A549 (cell line): Measurements from ENCODE around the gene KRT17. TPM values are rescaled to one million over a fixed set of nuclear protein-coding genes. Genes with fewer than 3 reads are reported as not detected.
A peak's percentile ranks its signal among the peaks of the same experiment; 100 is the strongest.
"Not testable (repeated sequence)": the region's sequence is repeated elsewhere in the genome, so short reads cannot be mapped to it uniquely, and the experiment has no call there.

Source experiments
- ATAC-seq, 2 experiments: fragments of 200-7000 bp in 1 of 2; fragments of >200 bp in 1 of 2; cut with Nextera tagmentation in 1 of 2; cut with Tn5 transposase in 1 of 2; 3 replicates each; pipeline versions ENCODE4 v1.8.0 to v1.9.1; 2018 to 2020; ENCODE audit warnings: mild to moderate bottlenecking in 1 of 2, moderate library complexity in 1 of 2
- CTCF ChIA-PET: fragments of 300-600 bp; sonication (Branson Sonifier 250); formaldehyde crosslinking; extraction: SDS; loops from one replicate; lab custom pipeline; 2021; ENCODE audit warnings: antibody characterized with exemption, inconsistent platforms; lab: Yijun Ruan, JAX
- POLR2A ChIA-PET: fragments of 350-600 bp; formaldehyde crosslinking; extraction: SDS; loops from one replicate; lab custom pipeline; 2021; ENCODE audit warnings: antibody characterized with exemption, inconsistent platforms; lab: Yijun Ruan, JAX
- DNase-seq, 2 experiments: peaks; one replicate each; pipeline versions ENCODE4 v3.0.0 to v3.0.0-alpha.2; 2011 to 2016; ENCODE audit warnings: low read depth in 1 of 2, low spot score in 1 of 2
- FAIRE-seq: peaks from 2 replicates; lab custom pipeline; 2011; peaks lifted over from hg19 to GRCh38; lab: Jason Lieb, UNC
- H3K27ac ChIP-seq, 2 experiments: fragments of >200 bp; sonication (Bioruptor Twin); formaldehyde crosslinking; 3 replicates each; pipeline ENCODE4 v1.5.1; 2016 to 2017
- H3K4me1 ChIP-seq: fragments of >200 bp; sonication (Bioruptor Twin); formaldehyde crosslinking; 3 replicates; pipeline ENCODE4 v1.6.1; 2016
- H3K4me2 ChIP-seq: fragments of >200 bp; sonication (Bioruptor Twin); formaldehyde crosslinking; 3 replicates; pipeline ENCODE4 v1.6.1; 2016
- H3K4me3 ChIP-seq: fragments of >200 bp; sonication (Bioruptor Twin); formaldehyde crosslinking; 3 replicates; pipeline ENCODE4 v1.5.1; 2016
- H3K9me3 ChIP-seq: fragments of >200 bp; sonication (Bioruptor Twin); formaldehyde crosslinking; 3 replicates; pipeline ENCODE4 v1.6.1; 2016
- BCL3 ChIP-seq: fragments of >200 bp; sonication (Bioruptor Twin); formaldehyde crosslinking; IDR thresholded peaks from 3 replicates; pipeline ENCODE4 v1.6.1; 2016
- BHLHE40 ChIP-seq: IDR thresholded peaks from 2 replicates; pipeline ENCODE4 v1.6.1; 2012; ENCODE audit warnings: low read depth, low read length, inconsistent platforms
- E2F6 ChIP-seq: IDR thresholded peaks from 2 replicates; pipeline ENCODE4 v1.6.1; 2012; ENCODE audit warnings: low read depth, borderline replicate concordance
- EP300 ChIP-seq, 2 experiments: fragments of >200 bp; sonication (Bioruptor Twin); formaldehyde crosslinking; IDR thresholded peaks; 2 replicates in 1 of 2; 3 replicates in 1 of 2; pipeline ENCODE4 v1.6.1; 2016 to 2017
- ESRRA ChIP-seq: fragments of 150-350 bp; IDR thresholded peaks from 2 replicates; pipeline ENCODE4 v1.6.1; 2014; ENCODE audit warnings: mild to moderate bottlenecking, low read length, borderline replicate concordance
- FOXS1 ChIP-seq: fragments of 250-450 bp; sonication (Bioruptor Pico); IDR thresholded peaks from 2 replicates; pipeline ENCODE4 v1.5.0; 2020; ENCODE audit warnings: mild to moderate bottlenecking, moderate library complexity
- HEYL ChIP-seq: fragments of 250-450 bp; sonication (Bioruptor Pico); IDR thresholded peaks from 2 replicates; pipeline ENCODE4 v1.8.0; 2021; ENCODE audit warnings: mild to moderate bottlenecking, moderate library complexity
- JUN ChIP-seq, 2 experiments: fragments of >200 bp; sonication (Bioruptor Twin); formaldehyde crosslinking; IDR thresholded peaks; 2 replicates in 1 of 2; 3 replicates in 1 of 2; pipeline ENCODE4 v1.6.1; 2016 to 2017
- KDM5A ChIP-seq: fragments of 200-600 bp; sonication (generic); IDR thresholded peaks from 2 replicates; pipeline ENCODE4 v1.6.1; 2016; ENCODE audit warnings: antibody characterized with exemption, mild to moderate bottlenecking
- MYC ChIP-seq: IDR thresholded peaks from 2 replicates; pipeline ENCODE4 v1.6.1; 2012; ENCODE audit warnings: mild to moderate bottlenecking, inconsistent platforms, low read length, improper control_type of control experiment, borderline replicate concordance
- NFE2L2 ChIP-seq: fragments of 150-350 bp; conservative IDR thresholded peaks from 2 replicates; pipeline ENCODE4 v1.6.1; 2014; ENCODE audit warnings: low read length
- POLR2AphosphoS2 ChIP-seq: conservative IDR thresholded peaks from 2 replicates; pipeline ENCODE4 v1.6.1; 2012; ENCODE audit warnings: low read length, improper control_type of control experiment, inconsistent platforms
- RNF2 ChIP-seq: fragments of 200-600 bp; sonication (generic); IDR thresholded peaks from 2 replicates; pipeline ENCODE4 v1.6.1; 2016; ENCODE audit warnings: low read depth, mild to moderate bottlenecking, antibody characterized with exemption, moderate library complexity, borderline replicate concordance
- SMC3 ChIP-seq: fragments of >200 bp; sonication (Bioruptor Twin); formaldehyde crosslinking; IDR thresholded peaks from 3 replicates; pipeline ENCODE4 v1.6.1; 2018; ENCODE audit warnings: inconsistent platforms
- SREBF2 ChIP-seq: fragments of 450-650 bp; IDR thresholded peaks from 2 replicates; pipeline ENCODE4 v1.6.1; 2014; ENCODE audit warnings: mild to moderate bottlenecking, moderate library complexity
- TFCP2L1 ChIP-seq: fragments of 250-450 bp; sonication (Bioruptor Pico); IDR thresholded peaks from 2 replicates; pipeline ENCODE4 v1.5.0; 2021; ENCODE audit warnings: mild to moderate bottlenecking
- USF2 ChIP-seq: fragments of 450-650 bp; IDR thresholded peaks from 2 replicates; pipeline ENCODE4 v1.6.1; 2014; ENCODE audit warnings: antibody characterized with exemption
- ZFP36 ChIP-seq: fragments of 450-650 bp; IDR thresholded peaks from 2 replicates; pipeline ENCODE4 v1.6.1; 2014; ENCODE audit warnings: borderline replicate concordance; ENCODE audit not compliant: partially characterized antibody
- WGBS: methylation state at CpG from one replicate; pipeline ENCODE4 v1.1.6; 2017; ENCODE audit errors: missing lambda C conversion rate; 5-methylcytosine and 5-hydroxymethylcytosine counted together
- polyA plus RNA-seq, 4 experiments: library from polyadenylated mRNA; depleted of rRNA in 3 of 4; stranded (reverse); fragments of >200 nt; fragmentation: RNase III in 1 of 4; extraction: RNeasy Plus Mini Kit Qiagen cat#74134 plus additional on column Dnase treatment in 1 of 4; gene quantifications; 2 replicates in 3 of 4; 3 replicates in 1 of 4; pipeline ENCODE4 v1.2.3, GENCODE V29; 2011 to 2017

Gene KRT17
- polyA plus RNA-seq, 2 of the 4 experiments (the other 2 are of a cell fraction): 0.43 to 1.2 TPM

- H3K4me1 ChIP-seq: peaks cover 12% of the 10 kb centered on the region
- H3K27ac ChIP-seq: no peak overlapping the region
- H3K4me2 ChIP-seq: no peak overlapping the region
- H3K9me3 ChIP-seq: no peaks in the 10 kb centered on the region
- DNase-seq (peak in 1 of 2 experiments; percentile 58), FAIRE-seq (no peak)
- H3K4me3 ChIP-seq: no peak overlapping the region
- TF ChIP-seq BHLHE40 (no peak), SMC3 (no peak), EP300 (IDR thresholded peaks at IDR 0.05) (no peak), HEYL (CRISPR knock-in tag) (no peak), RNF2 (no peak), ESRRA (no peak), BCL3 (no peak), FOXS1 (CRISPR knock-in tag) (no peak), E2F6 (no peak), SREBF2 (no peak), ZFP36 (no peak), KDM5A (no peak), MYC (no peak)
- TF ChIP-seq, all 56 proteins: peak for 0
- 20% methylated on average over 7 of the region's 7 CpGs for WGBS
- ChIA-PET POLR2A (no interaction called here), CTCF (interaction anchor here (0.6 to 2.2 kb wide), 7 partner anchors 13 to 1000 kb away, joined by 3 to 9 read pairs (median 4); no protein-coding TSS in a partner anchor)
- no peak for ATAC-seq
These were observed 8.9 kb downstream of the KRT17 start for GRCh38 chr17:41615454-41615853.

- ATAC-seq, H3K4me3 ChIP-seq, H3K9me3 ChIP-seq, FAIRE-seq, DNase-seq, H3K4me2 ChIP-seq, POLR2A ChIA-PET, H3K27ac ChIP-seq: not testable (repeated sequence)
- peaks cover 12% of the 10 kb centered on the region for H3K4me1 ChIP-seq
- CTCF ChIA-PET: interaction anchor here (1.0 to 2.2 kb wide), 5 partner anchors 20 to 999 kb away, joined by 3 to 7 read pairs (median 3); no protein-coding TSS in a partner anchor
- 67% methylated on average over 9 of the region's 9 CpGs for WGBS
These were observed 9.6 kb downstream of the KRT17 start for GRCh38 chr17:41614767-41615166.

GRCh38 chr17:41614098-41614497, 10.3 kb downstream of the KRT17 start:
- DNase-seq (no peak), FAIRE-seq (no peak), ATAC-seq (no peak)
- Histone ChIP-seq H3K9me3 (no peaks in the 10 kb centered on the region), H3K4me1 (peaks cover 12% of the 10 kb centered on the region), H3K4me2 (no peak overlapping the region), H3K4me3 (no peak overlapping the region), H3K27ac (0 out of 6 replicates have a peak overlapping the region, but pooled peaks of 1 of the 2 experiments have one; percentile 2)
- WGBS: 81% methylated on average over 5 of the region's 5 CpGs
- ChIA-PET CTCF (interaction anchor here (1.0 to 2.2 kb wide), 5 partner anchors 20 to 999 kb away, joined by 3 to 10 read pairs (median 3); no protein-coding TSS in a partner anchor), POLR2A (no interaction called here)
- no peak for TF ChIP-seq TFCP2L1 (CRISPR knock-in tag)
- TF ChIP-seq POLR2AphosphoS2: no peak
- TF ChIP-seq NFE2L2: no peak
- no peak for TF ChIP-seq BCL3
- TF ChIP-seq USF2: no peak
- TF ChIP-seq JUN (IDR thresholded peaks at IDR 0.05): no peak
